ENCODE data around the gene LRFN5.

LRFN5 gene

DNA sequence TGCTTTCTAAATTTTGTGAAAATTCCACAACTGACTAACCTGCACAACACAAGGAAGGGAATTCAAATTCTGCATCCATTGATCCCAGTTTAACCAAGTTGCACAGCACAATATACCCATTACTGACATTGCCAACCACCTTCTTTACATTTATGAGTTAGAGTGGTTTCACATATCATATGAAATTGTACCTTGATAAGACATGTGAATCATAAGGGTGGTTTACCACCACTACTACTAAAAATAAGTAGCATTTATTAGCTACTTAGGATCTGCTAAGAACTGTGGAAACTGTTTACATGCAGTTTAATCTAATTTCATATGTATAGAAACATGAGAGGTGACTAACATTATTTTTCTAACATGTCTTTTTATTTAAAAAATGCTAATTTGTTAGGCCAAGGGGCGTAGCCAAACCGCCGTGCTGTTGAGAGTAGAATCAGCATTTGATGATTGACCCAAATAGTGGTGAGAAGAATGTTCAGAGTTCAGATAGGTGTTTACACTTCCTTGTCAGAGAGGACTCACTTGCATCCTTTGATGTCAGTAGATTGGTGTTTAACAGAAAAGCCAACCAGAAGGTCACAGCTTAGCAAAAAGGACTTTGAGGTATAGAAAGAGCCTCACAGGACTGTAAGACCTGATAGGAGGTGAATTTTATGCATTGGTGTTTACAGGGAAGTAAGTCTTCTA, 56.2 kb downstream of the LRFN5 start:
- no peak for DNase-seq
- no peak overlapping the region for H3K9ac ChIP-seq (ENCODE audit: low read depth, low read length)
- no peak overlapping the region for H3K4me3 ChIP-seq (ENCODE audit: low read depth in 1 of 2, low read length in 2 of 2)
- TF ChIP-seq, protein P1, sequence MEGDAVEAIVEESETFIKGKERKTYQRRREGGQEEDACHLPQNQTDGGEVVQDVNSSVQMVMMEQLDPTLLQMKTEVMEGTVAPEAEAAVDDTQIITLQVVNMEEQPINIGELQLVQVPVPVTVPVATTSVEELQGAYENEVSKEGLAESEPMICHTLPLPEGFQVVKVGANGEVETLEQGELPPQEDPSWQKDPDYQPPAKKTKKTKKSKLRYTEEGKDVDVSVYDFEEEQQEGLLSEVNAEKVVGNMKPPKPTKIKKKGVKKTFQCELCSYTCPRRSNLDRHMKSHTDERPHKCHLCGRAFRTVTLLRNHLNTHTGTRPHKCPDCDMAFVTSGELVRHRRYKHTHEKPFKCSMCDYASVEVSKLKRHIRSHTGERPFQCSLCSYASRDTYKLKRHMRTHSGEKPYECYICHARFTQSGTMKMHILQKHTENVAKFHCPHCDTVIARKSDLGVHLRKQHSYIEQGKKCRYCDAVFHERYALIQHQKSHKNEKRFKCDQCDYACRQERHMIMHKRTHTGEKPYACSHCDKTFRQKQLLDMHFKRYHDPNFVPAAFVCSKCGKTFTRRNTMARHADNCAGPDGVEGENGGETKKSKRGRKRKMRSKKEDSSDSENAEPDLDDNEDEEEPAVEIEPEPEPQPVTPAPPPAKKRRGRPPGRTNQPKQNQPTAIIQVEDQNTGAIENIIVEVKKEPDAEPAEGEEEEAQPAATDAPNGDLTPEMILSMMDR (IDR thresholded peaks at IDR 0.05; ENCODE audit: borderline replicate concordance, extremely low read depth, low read length, poor library complexity, severe bottlenecking) = no peak
- TF ChIP-seq EZH2 (IDR thresholded peaks at IDR 0.05; ENCODE audit: borderline replicate concordance, low read depth, low read length, severe bottlenecking) = no peak
- no peak overlapping the region for H3K4me2 ChIP-seq (ENCODE audit: insufficient read depth, low read length)
- ATAC-seq (ENCODE audit: insufficient read depth, low read depth) = no peak
- no peaks in the 10 kb centered on the region for H3K79me2 ChIP-seq (ENCODE audit: insufficient read depth, low read length)
- H3K4me1 ChIP-seq (ENCODE audit: insufficient read depth, low read length) = no peaks in the 10 kb centered on the region
- no peaks in the 10 kb centered on the region for H3K27me3 ChIP-seq (ENCODE audit: insufficient read depth, low read length, poor library complexity)
- H2AFZ ChIP-seq (ENCODE audit: low read depth, low read length) = no peak overlapping the region
- no peaks in the 10 kb centered on the region for H3K36me3 ChIP-seq (ENCODE audit: insufficient read depth, low read length)
- H4K20me1 ChIP-seq (ENCODE audit: insufficient read depth, low read length) = no peaks in the 10 kb centered on the region
- H3K9me3 ChIP-seq (ENCODE audit: insufficient read depth, low read length, severe bottlenecking) = no peaks in the 10 kb centered on the region
- no peak overlapping the region for H3K27ac ChIP-seq (ENCODE audit: low read length)

DNA sequence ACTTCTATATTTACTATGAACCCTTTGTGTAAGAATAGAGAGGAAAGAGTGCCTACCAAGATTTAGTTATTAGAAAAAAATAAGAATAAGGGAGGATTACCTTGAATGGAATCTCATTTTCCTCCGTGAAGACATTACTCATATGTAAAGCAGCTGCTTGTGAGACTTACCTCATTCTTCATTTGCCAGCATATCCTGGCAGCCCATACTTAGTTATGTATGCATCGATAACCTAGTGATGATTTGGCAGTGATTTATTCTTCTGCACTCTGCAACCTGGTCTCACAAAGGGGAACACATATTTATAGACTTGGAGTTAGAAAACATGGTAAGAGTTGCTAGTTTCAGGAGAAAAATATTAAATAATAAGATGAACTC, 56.8 kb downstream of the LRFN5 start:
- Histone ChIP-seq H3K27ac (ENCODE audit: low read length) (no peak overlapping the region), H3K27me3 (ENCODE audit: insufficient read depth, low read length, poor library complexity) (no peaks in the 10 kb centered on the region), H3K36me3 (ENCODE audit: insufficient read depth, low read length) (no peaks in the 10 kb centered on the region), H3K9ac (ENCODE audit: low read depth, low read length) (no peak overlapping the region), H3K79me2 (ENCODE audit: insufficient read depth, low read length) (no peaks in the 10 kb centered on the region), H2AFZ (ENCODE audit: low read depth, low read length) (no peak overlapping the region), H3K4me2 (ENCODE audit: insufficient read depth, low read length) (no peak overlapping the region), H3K9me3 (ENCODE audit: insufficient read depth, low read length, severe bottlenecking) (no peaks in the 10 kb centered on the region), H4K20me1 (ENCODE audit: insufficient read depth, low read length) (no peaks in the 10 kb centered on the region), H3K4me3 (ENCODE audit: low read depth in 1 of 2, low read length in 2 of 2) (no peak overlapping the region), H3K4me1 (ENCODE audit: insufficient read depth, low read length) (no peaks in the 10 kb centered on the region)
- TF ChIP-seq, protein P1 (IDR thresholded peaks at IDR 0.05; ENCODE audit: borderline replicate concordance, extremely low read depth, low read length, poor library complexity, severe bottlenecking) = no peak
- TF ChIP-seq EZH2 (IDR thresholded peaks at IDR 0.05; ENCODE audit: borderline replicate concordance, low read depth, low read length, severe bottlenecking) = no peak
- no peak for ATAC-seq (ENCODE audit: insufficient read depth, low read depth)
- no peak for DNase-seq

DNA sequence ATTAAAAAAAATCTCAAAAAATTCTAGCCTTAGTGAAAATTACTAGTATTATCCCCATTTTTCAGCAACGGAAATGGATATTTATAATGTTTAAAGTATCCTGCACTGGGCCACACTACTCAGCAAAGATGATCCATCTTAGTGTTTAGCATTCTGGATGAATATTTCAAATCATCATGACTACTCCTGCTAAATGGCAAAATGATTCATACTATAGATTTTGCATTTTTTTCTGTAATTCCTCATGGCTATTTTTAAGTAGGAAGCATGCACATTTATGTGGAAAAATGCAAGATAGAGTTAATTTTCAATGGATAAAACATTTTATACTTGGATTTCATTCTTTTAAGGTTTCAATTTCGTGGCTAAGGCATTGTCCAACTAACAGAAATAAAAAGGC, 59.6 kb downstream of the LRFN5 start:
- Histone ChIP-seq H3K4me1 (ENCODE audit: insufficient read depth, low read length) (no peaks in the 10 kb centered on the region), H3K36me3 (ENCODE audit: insufficient read depth, low read length) (no peaks in the 10 kb centered on the region), H3K4me2 (ENCODE audit: insufficient read depth, low read length) (no peak overlapping the region), H3K79me2 (ENCODE audit: insufficient read depth, low read length) (no peaks in the 10 kb centered on the region), H3K9ac (ENCODE audit: low read depth, low read length) (no peak overlapping the region), H3K27ac (ENCODE audit: low read length) (no peak overlapping the region), H2AFZ (ENCODE audit: low read depth, low read length) (no peak overlapping the region), H3K4me3 (ENCODE audit: low read depth in 1 of 2, low read length in 2 of 2) (no peak overlapping the region), H4K20me1 (ENCODE audit: insufficient read depth, low read length) (no peaks in the 10 kb centered on the region), H3K27me3 (ENCODE audit: insufficient read depth, low read length, poor library complexity) (no peaks in the 10 kb centered on the region), H3K9me3 (ENCODE audit: insufficient read depth, low read length, severe bottlenecking) (no peaks in the 10 kb centered on the region)
- ATAC-seq (ENCODE audit: insufficient read depth, low read depth) (no peak), DNase-seq (no peak)
- TF ChIP-seq EZH2 (IDR thresholded peaks at IDR 0.05; ENCODE audit: borderline replicate concordance, low read depth, low read length, severe bottlenecking) = no peak
- TF ChIP-seq, protein P1 (IDR thresholded peaks at IDR 0.05; ENCODE audit: borderline replicate concordance, extremely low read depth, low read length, poor library complexity, severe bottlenecking) = no peak

Measured in DND-41 (cell line).